KMS-11 (cell line): ENCODE results near the gene GMPR.

Experiments used
- H2AFZ ChIP-seq: fragments of 200-600 bp; sonication (generic); 2 replicates; pipeline ENCODE4 v1.6.1; 2016; ENCODE audit warnings: antibody characterized with exemption, mixed run types, low read depth
- H3K27ac ChIP-seq: fragments of 200-600 bp; sonication (generic); 2 replicates; pipeline ENCODE4 v1.6.1; 2016; ENCODE audit warnings: mild to moderate bottlenecking, mixed run types
- H3K27me3 ChIP-seq: fragments of 200-600 bp; sonication (generic); 2 replicates; pipeline ENCODE4 v1.6.1; 2017; ENCODE audit warnings: mild to moderate bottlenecking, low read depth, mixed run types, moderate library complexity; ENCODE audit not compliant: insufficient read depth
- H3K36me3 ChIP-seq: fragments of 200-600 bp; sonication (generic); 2 replicates; pipeline ENCODE4 v1.6.1; 2017; ENCODE audit warnings: mild to moderate bottlenecking, mixed run types; ENCODE audit not compliant: insufficient read depth
- H3K4me1 ChIP-seq: fragments of 200-600 bp; sonication (generic); 2 replicates; pipeline ENCODE4 v1.6.1; 2016; ENCODE audit warnings: mild to moderate bottlenecking, low read depth, mixed run types; ENCODE audit not compliant: poor library complexity, severe bottlenecking
- H3K4me2 ChIP-seq: fragments of 200-600 bp; sonication (generic); 2 replicates; pipeline ENCODE4 v1.7.0; 2016; ENCODE audit warnings: mild to moderate bottlenecking, mixed run types
- H3K4me3 ChIP-seq: fragments of 200-600 bp; sonication (generic); IDR thresholded peaks from 2 replicates; pipeline ENCODE4 v1.6.1; 2017; ENCODE audit warnings: low read depth, low read length, mixed read lengths; ENCODE audit not compliant: insufficient read depth
- H3K79me2 ChIP-seq: fragments of 200-600 bp; sonication (generic); 2 replicates; pipeline ENCODE4 v1.6.1; 2016; ENCODE audit warnings: low read depth, mixed run types; ENCODE audit not compliant: insufficient read depth
- H3K9ac ChIP-seq: fragments of 200-600 bp; sonication (generic); 2 replicates; pipeline ENCODE4 v1.6.1; 2016; ENCODE audit warnings: mild to moderate bottlenecking, mixed run types
- H4K20me1 ChIP-seq: fragments of 200-600 bp; sonication (generic); 2 replicates; pipeline ENCODE4 v1.6.1; 2016; ENCODE audit warnings: mild to moderate bottlenecking, mixed run types; ENCODE audit not compliant: insufficient read depth
- CTCF ChIP-seq: fragments of 200-600 bp; sonication (generic); conservative IDR thresholded peaks from 2 replicates; pipeline ENCODE4 v1.6.1; 2017; ENCODE audit warnings: low read depth, mild to moderate bottlenecking, antibody characterized with exemption, low read length, moderate library complexity, mixed read lengths

The GMPR gene

DNA sequence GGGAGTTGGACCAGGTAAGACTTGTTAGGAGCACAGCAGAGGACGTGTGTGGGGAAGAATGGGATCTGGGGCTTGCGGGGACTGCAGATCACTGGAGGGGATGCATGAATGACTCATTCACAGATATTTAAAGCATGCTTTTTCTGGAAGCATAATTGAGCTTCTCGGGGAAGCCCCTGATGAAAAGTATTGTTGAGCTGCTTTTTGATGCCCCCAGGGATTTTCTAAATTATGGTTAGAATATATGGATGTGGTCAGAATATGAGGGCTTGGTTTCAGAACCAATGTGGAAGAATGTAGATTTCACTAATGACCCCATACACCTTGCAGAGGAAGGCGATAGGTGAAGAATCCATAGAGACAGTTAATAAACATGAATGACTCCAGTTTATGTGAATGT is 36.1 kb downstream of the GMPR start:
- H3K9ac ChIP-seq: no peak overlapping the region
- peaks cover 10% of the 10 kb centered on the region for H3K4me1 ChIP-seq
- no peak overlapping the region for H3K4me2 ChIP-seq
- H3K27ac ChIP-seq: no peak overlapping the region
- no peaks in the 10 kb centered on the region for H4K20me1 ChIP-seq
- no peaks in the 10 kb centered on the region for H3K36me3 ChIP-seq
- no peak overlapping the region for H3K4me3 ChIP-seq
- TF ChIP-seq CTCF: no peak
- no peaks in the 10 kb centered on the region for H3K79me2 ChIP-seq
- H3K27me3 ChIP-seq: no peaks in the 10 kb centered on the region
- no peak overlapping the region for H2AFZ ChIP-seq

GRCh38 chr6:16274885-16275589 is 36.6 kb downstream of the GMPR start:
- no peak for TF ChIP-seq CTCF
- Histone ChIP-seq H3K27ac (no peak overlapping the region), H3K79me2 (no peaks in the 10 kb centered on the region), H3K4me2 (no peak overlapping the region), H2AFZ (no peak overlapping the region), H4K20me1 (no peaks in the 10 kb centered on the region), H3K27me3 (no peaks in the 10 kb centered on the region), H3K9ac (no peak overlapping the region), H3K4me3 (no peak overlapping the region), H3K4me1 (peaks cover 10% of the 10 kb centered on the region), H3K36me3 (no peaks in the 10 kb centered on the region)

DNA sequence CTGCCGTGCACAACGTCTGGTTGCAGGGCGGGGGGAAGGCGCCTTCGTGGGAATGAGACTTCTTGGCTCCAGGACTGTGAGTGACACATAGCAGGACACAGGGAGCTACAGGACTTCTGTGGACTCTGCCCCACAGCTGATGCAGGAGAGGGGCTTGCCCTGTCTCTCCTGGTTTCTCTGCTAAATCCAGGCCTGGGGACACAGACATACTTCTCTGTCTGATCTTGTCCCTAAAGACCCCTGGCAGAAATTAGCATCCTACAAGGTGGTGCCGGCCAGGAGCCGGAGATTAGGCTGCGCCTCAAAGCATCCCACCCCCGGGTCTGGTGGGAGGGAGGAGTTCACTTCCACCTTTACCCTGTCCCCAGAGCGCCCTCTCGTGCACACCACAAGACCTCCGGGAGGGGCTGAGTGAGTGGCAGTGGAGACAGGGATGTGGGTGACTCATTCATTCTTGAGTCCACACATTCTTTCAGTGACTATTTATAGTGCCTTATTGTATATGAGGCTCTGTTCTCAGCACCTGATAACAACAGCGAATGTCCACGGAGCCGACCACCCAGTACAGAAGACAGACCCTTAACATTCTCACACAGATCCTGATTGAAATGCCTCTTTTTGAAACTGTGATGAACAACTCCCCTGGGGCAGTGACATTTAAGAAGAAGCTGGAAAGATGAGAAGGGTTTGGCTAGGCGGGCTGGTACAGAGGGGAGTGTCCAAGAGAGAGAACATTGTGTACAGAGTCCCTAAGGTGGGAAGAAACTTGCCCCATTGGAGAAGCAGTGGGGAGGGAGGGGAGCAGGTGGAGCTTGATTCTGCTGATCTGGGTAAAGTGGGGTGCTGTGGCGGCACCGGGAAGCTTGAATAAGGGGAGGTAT is 39.0 kb downstream of the GMPR start:
- Histone ChIP-seq H3K27me3 (no peaks in the 10 kb centered on the region), H3K9ac (no peak overlapping the region), H3K4me2 (no peak overlapping the region), H3K27ac (no peak overlapping the region), H3K36me3 (no peaks in the 10 kb centered on the region), H2AFZ (no peak overlapping the region), H3K4me1 (peaks cover 10% of the 10 kb centered on the region), H3K4me3 (no peak overlapping the region), H3K79me2 (no peaks in the 10 kb centered on the region), H4K20me1 (no peaks in the 10 kb centered on the region)
- peak; percentile 29; the same call in 1 of the 2 replicates for TF ChIP-seq CTCF

DNA sequence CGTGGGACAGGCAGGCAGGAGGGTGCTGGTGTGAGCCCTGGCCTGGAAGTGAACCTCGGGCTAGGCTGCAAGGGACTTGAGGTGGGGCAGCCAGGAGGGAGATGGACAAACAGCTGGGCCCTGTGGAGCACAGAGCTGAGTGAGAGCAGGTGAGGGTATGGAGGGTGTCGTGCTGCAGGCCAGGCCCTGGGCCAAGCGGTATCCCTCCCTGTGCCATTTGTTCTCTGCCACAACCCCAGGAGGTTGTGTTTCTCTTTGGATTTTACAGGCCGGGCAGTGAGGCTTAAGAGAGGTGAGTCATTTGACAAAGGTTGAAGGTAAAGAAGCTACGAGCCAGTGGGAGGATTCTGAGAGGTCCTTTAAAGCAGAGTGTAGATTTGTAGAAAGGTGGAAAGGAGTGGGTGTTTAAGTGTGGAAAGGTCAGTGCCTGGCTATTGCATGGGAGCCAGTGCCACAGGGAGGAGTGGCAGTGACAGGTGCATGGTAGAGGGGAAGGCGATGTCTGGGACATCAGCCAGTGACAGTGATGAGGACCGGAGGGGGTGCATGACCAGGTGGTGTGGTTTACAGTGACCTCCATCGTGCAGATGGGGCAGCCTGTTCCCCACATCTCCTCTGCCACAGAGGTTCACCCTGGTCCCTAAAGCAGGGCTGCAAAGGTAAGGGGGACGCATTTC is 39.8 kb downstream of the GMPR start:
- Histone ChIP-seq H3K36me3 (no peaks in the 10 kb centered on the region), H3K27me3 (no peaks in the 10 kb centered on the region), H3K79me2 (no peaks in the 10 kb centered on the region), H3K27ac (no peak overlapping the region), H2AFZ (no peak overlapping the region), H3K4me3 (no peak overlapping the region), H4K20me1 (no peaks in the 10 kb centered on the region), H3K9ac (no peak overlapping the region), H3K4me1 (peaks cover 10% of the 10 kb centered on the region), H3K4me2 (no peak overlapping the region)
- no peak for TF ChIP-seq CTCF
